ENCODE measurements around the gene PTGES2.

The PTGES2 gene

GRCh38 chr9:128153947-128154695 lies 26.6 kb upstream of the PTGES2 start:
- no peak overlapping the region for H3K4me2 ChIP-seq (ENCODE audit: low read length)
- H4K20me1 ChIP-seq (ENCODE audit: insufficient read depth, low read length), result no peaks in the 10 kb centered on the region
- H3K9ac ChIP-seq (ENCODE audit: low read length), result no peak overlapping the region
- H3K4me3 ChIP-seq (ENCODE audit: low read length), result no peak overlapping the region
- H3K27me3 ChIP-seq (ENCODE audit: low read depth, low read length), result no peaks in the 10 kb centered on the region
- H3K9me3 ChIP-seq (ENCODE audit: insufficient read depth, low read length), result no peaks in the 10 kb centered on the region
- no peak overlapping the region for H2AFZ ChIP-seq (ENCODE audit: low read depth, low read length)
- no peak for TF ChIP-seq CTCF (IDR thresholded peaks at IDR 0.05; ENCODE audit: low read depth, low read length)
- no peak for TF ChIP-seq EZH2phosphoT487 (IDR thresholded peaks at IDR 0.05; ENCODE audit: low read depth)
- H3K36me3 ChIP-seq (replicated peaks; ENCODE audit: low read depth, low read length), result no peaks in the 10 kb centered on the region
- H3K79me2 ChIP-seq (ENCODE audit: low read length), result no peaks in the 10 kb centered on the region
- no peak overlapping the region for H3K27ac ChIP-seq (ENCODE audit: low read length)
- H3K4me1 ChIP-seq (ENCODE audit: low read length), result peaks cover 3% of the 10 kb centered on the region; the same call in 1 of the 2 replicates

- no peaks in the 10 kb centered on the region for H3K36me3 ChIP-seq (replicated peaks; ENCODE audit: low read depth, low read length)
- no peak overlapping the region for H3K27ac ChIP-seq (ENCODE audit: low read length)
- peaks cover 5% of the 10 kb centered on the region; the same call in 1 of the 2 replicates for H3K4me1 ChIP-seq (ENCODE audit: low read length)
- no peak overlapping the region for H3K4me2 ChIP-seq (ENCODE audit: low read length)
- no peak overlapping the region for H3K9ac ChIP-seq (ENCODE audit: low read length)
- no peaks in the 10 kb centered on the region for H3K79me2 ChIP-seq (ENCODE audit: low read length)
- H4K20me1 ChIP-seq (ENCODE audit: insufficient read depth, low read length), result no peaks in the 10 kb centered on the region
- no peak overlapping the region for H2AFZ ChIP-seq (ENCODE audit: low read depth, low read length)
- H3K27me3 ChIP-seq (ENCODE audit: low read depth, low read length), result no peaks in the 10 kb centered on the region
- no peaks in the 10 kb centered on the region for H3K9me3 ChIP-seq (ENCODE audit: insufficient read depth, low read length)
- TF ChIP-seq CTCF (IDR thresholded peaks at IDR 0.05; ENCODE audit: low read depth, low read length) (no peak), EZH2phosphoT487 (IDR thresholded peaks at IDR 0.05; ENCODE audit: low read depth) (no peak)
- H3K4me3 ChIP-seq (ENCODE audit: low read length), result no peak overlapping the region
Measured at GRCh38 chr9:128153060-128153946, 25.8 kb upstream of the PTGES2 start.

GRCh38 chr9:128152133-128153059 lies 24.9 kb upstream of the PTGES2 start:
- no peaks in the 10 kb centered on the region for H3K79me2 ChIP-seq (ENCODE audit: low read length)
- H4K20me1 ChIP-seq (ENCODE audit: insufficient read depth, low read length), result no peaks in the 10 kb centered on the region
- no peak for TF ChIP-seq CTCF (IDR thresholded peaks at IDR 0.05; ENCODE audit: low read depth, low read length)
- TF ChIP-seq EZH2phosphoT487 (IDR thresholded peaks at IDR 0.05; ENCODE audit: low read depth), result no peak
- H3K27me3 ChIP-seq (ENCODE audit: low read depth, low read length), result no peaks in the 10 kb centered on the region
- H3K4me3 ChIP-seq (ENCODE audit: low read length), result no peak overlapping the region
- H3K4me2 ChIP-seq (ENCODE audit: low read length), result no peak overlapping the region
- no peaks in the 10 kb centered on the region for H3K36me3 ChIP-seq (replicated peaks; ENCODE audit: low read depth, low read length)
- H3K9me3 ChIP-seq (ENCODE audit: insufficient read depth, low read length), result no peaks in the 10 kb centered on the region
- no peak overlapping the region for H2AFZ ChIP-seq (ENCODE audit: low read depth, low read length)
- no peak overlapping the region for H3K9ac ChIP-seq (ENCODE audit: low read length)
- peaks cover 5% of the 10 kb centered on the region; the same call in 1 of the 2 replicates for H3K4me1 ChIP-seq (ENCODE audit: low read length)
- no peak overlapping the region for H3K27ac ChIP-seq (ENCODE audit: low read length)

All from OCI-LY3 (cell line).